Activated CD8-positive, alpha-beta memory T cell treated with anti-CD3 and anti-CD28 coated beads for 24 hours (primary cell): Measurements from ENCODE around the gene NEIL3.

Source experiments
- DNase-seq: peaks from one replicate; pipeline ENCODE4 v3.0.0-alpha.2; 2020

The NEIL3 gene

GRCh38 chr4:177309522-177310371 is at the start of gene NEIL3:
Gene NEIL3, plus strand, starts transcription at chr4:177309874. Its CDS starts 80 bp downstream, at chr4:177309954.
- DNase-seq = peak; percentile 99

GRCh38 chr4:177263818-177264217 is 45.9 kb upstream of the NEIL3 start:
- DNase-seq = no peak

- no peak for DNase-seq
These were observed 44.8 kb upstream of the NEIL3 start for GRCh38 chr4:177264788-177265422.

GRCh38 chr4:177265729-177266128 is 43.9 kb upstream of the NEIL3 start:
- no peak for DNase-seq

GRCh38 chr4:177266506-177266905 is 43.2 kb upstream of the NEIL3 start:
- DNase-seq = no peak

GRCh38 chr4:177267911-177268310 is 41.8 kb upstream of the NEIL3 start:
- no peak for DNase-seq

- DNase-seq = no peak
These were observed 38.6 kb upstream of the NEIL3 start for GRCh38 chr4:177271091-177271490.

- DNase-seq = no peak
These were observed 37.5 kb upstream of the NEIL3 start for GRCh38 chr4:177271915-177272766.

GRCh38 chr4:177275999-177276398 is 33.7 kb upstream of the NEIL3 start:
- no peak for DNase-seq

- DNase-seq = no peak
These were observed 28.2 kb upstream of the NEIL3 start for GRCh38 chr4:177281351-177281909.

GRCh38 chr4:177282284-177282835 is 27.3 kb upstream of the NEIL3 start:
- no peak for DNase-seq

GRCh38 chr4:177283167-177283566 is 26.5 kb upstream of the NEIL3 start:
- DNase-seq = no peak

- DNase-seq = no peak
These were observed 23.7 kb upstream of the NEIL3 start for GRCh38 chr4:177285953-177286352.

- DNase-seq = no peak
These were observed 22.4 kb upstream of the NEIL3 start for GRCh38 chr4:177287255-177287654.

- no peak for DNase-seq
These were observed 21.3 kb upstream of the NEIL3 start for GRCh38 chr4:177288335-177288734.

- no peak for DNase-seq
These were observed 18.9 kb upstream of the NEIL3 start for GRCh38 chr4:177290780-177291179.

GRCh38 chr4:177292171-177292570 is 17.5 kb upstream of the NEIL3 start:
- no peak for DNase-seq

- no peak for DNase-seq
These were observed 16.3 kb upstream of the NEIL3 start for GRCh38 chr4:177293208-177294033.

- no peak for DNase-seq
These were observed 11.8 kb upstream of the NEIL3 start for GRCh38 chr4:177297785-177298391.

- no peak for DNase-seq
These were observed 8.5 kb upstream of the NEIL3 start for GRCh38 chr4:177301126-177301639.
